Uterus (tissue), 2 donors: ENCODE results near the gene CC2D1A.

Experiments
- POLR2A ChIP-seq, 2 donors: fragments of 450-650 bp; IDR thresholded peaks; one replicate each; pipeline ENCODE4 v1.6.1; 2016; ENCODE audit warnings: antibody characterized with exemption in 2 of 2, mild to moderate bottlenecking in 1 of 2, moderate library complexity in 1 of 2
- TF ChIP-seq, protein P1 (sequence below), 4 experiments: fragments of 200-600 bp in 2 of 4; fragments of 450-650 bp in 2 of 4; sonication (generic) in 2 of 4; IDR thresholded peaks; one replicate each; pipeline ENCODE4 v1.5.1; 2016 to 2019; ENCODE audit warnings: antibody characterized with exemption in 4 of 4, mild to moderate bottlenecking in 2 of 4, moderate library complexity in 1 of 4

DNA sequence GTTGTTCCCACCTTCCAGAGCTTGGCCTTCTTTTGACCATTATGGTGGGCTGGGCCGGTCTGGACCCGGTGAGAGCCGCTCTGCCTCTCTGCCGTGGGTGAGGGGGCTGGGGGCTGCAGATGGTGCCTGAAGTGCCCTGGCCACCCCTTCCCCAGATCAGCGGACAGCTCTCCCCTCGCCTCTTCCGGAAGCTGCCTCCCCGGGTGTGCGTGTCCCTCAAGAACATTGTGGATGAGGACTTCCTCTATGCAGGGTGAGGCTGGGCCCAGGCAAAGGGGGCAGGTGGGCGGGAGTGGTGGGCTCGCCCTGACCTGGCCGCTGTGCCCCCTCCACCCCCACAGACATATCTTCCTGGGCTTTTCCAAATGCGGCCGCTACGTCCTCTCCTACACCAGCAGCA, 48.2 kb downstream of the CC2D1A start:
- TF ChIP-seq POLR2A (IDR thresholded peaks at IDR 0.05): no peak
- TF ChIP-seq, protein P1, sequence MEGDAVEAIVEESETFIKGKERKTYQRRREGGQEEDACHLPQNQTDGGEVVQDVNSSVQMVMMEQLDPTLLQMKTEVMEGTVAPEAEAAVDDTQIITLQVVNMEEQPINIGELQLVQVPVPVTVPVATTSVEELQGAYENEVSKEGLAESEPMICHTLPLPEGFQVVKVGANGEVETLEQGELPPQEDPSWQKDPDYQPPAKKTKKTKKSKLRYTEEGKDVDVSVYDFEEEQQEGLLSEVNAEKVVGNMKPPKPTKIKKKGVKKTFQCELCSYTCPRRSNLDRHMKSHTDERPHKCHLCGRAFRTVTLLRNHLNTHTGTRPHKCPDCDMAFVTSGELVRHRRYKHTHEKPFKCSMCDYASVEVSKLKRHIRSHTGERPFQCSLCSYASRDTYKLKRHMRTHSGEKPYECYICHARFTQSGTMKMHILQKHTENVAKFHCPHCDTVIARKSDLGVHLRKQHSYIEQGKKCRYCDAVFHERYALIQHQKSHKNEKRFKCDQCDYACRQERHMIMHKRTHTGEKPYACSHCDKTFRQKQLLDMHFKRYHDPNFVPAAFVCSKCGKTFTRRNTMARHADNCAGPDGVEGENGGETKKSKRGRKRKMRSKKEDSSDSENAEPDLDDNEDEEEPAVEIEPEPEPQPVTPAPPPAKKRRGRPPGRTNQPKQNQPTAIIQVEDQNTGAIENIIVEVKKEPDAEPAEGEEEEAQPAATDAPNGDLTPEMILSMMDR (IDR thresholded peaks at IDR 0.05): no peak
